GM19328 (cell line): Measurements from ENCODE around the gene IL4I1.

Source experiments
- ATAC-seq: cut with Tn5 transposase; IDR thresholded peaks from one replicate; pipeline ENCODE4 v1.9.1; 2021; ENCODE audit warnings: mild to moderate bottlenecking, moderate library complexity; ENCODE audit not compliant: unreplicated experiment

The IL4I1 gene

GRCh38 chr19:49854378-49855263, 42.1 kb downstream of the IL4I1 start:
- ATAC-seq, result no peak

DNA sequence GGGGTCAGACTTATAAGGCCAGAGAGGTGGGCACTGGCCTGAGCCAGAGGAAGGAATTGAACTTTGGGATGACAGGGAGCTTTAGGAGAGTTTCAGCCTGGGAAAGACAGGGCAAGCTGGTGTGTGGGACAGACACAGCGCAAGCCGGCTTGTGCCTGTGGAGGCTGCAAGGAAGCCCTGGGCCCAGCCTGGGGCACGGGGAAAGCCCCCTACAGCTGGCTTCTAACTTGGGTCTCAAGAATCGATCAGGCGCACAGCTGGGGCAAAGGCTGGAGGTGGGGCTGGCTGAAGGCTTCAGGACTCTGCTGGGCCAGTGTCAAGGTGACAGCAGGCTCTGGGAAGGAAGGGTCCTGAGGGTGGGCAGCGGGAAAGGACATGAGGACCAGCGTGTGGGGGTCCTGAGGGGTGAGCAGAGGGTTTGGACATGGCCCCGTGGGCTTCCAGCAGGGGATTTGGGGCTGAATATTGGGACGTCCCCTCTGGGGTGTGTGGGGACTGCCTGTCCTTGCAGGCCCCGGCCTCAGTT, 42.8 kb downstream of the IL4I1 start:
- no peak for ATAC-seq

GRCh38 chr19:49852631-49853126, 44.0 kb downstream of the IL4I1 start:
- ATAC-seq, result no peak

DNA sequence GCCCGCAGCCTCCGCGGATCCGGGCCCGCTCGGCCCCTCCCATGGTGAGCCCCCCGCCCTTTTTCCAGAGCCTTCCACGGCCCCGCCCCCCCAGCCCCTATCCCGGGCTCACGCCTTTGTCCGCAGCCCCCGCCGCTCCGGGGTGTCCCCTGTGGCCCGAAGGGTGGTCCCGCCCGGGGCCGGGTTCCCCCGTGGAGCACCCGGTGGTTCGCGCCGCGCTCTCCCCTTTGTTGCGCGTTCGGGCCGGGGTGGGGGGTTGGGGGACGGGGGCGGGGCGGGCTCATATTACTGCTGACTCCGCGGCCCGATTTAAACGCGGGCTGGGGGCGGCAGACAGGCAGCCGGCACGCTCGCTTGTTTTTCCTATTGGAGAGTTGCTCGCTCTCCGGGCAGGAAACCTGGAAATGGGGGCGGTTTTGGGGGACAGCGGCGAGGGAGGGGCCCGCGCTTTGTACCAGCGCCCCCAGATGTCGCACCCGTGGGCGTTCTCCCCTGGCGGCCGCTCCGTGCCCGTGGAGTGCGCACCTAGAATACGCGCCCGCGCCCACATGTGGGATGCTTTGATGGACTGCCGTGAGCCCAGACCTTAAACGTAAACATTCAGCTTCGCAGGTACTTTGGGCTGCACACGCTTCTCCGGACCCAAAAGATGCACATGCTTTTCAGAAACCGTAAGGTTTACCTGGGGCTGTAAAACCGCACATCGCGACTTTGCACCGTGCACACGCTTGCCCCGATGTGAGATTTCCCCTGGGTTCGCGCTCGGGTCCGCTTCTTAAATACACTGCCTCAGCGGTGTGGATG, 45.0 kb downstream of the IL4I1 start:
- no peak for ATAC-seq

GRCh38 chr19:49850487-49851342, 46.0 kb downstream of the IL4I1 start, which contains the start of gene PTOV1:
PTOV1 (plus strand) TSS chr19:49851159.
- ATAC-seq, result peak; percentile 61

GRCh38 chr19:49850221-49850486, 46.5 kb downstream of the IL4I1 start:
- no peak for ATAC-seq

GRCh38 chr19:49849433-49850220, 47.1 kb downstream of the IL4I1 start:
- no peak for ATAC-seq

DNA sequence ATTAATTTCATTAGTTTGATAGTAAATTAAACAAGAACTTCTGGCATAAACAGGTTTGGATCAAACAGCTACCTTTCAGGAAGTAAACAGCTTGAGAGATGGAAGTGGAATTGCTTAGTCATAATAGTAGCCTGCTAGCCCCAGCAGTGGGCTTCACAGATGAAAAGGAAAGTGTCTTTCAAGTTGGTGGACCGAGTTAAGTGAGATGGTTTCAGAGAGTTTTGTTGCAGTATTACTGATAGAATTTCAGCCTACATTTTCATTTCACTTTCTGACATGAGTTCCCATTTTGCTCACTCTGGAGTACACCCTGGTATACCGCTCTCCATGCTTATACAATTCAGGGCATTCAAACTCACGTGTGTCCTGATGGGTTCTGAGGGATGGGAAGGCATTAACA, 47.7 kb downstream of the IL4I1 start:
- no peak for ATAC-seq

DNA sequence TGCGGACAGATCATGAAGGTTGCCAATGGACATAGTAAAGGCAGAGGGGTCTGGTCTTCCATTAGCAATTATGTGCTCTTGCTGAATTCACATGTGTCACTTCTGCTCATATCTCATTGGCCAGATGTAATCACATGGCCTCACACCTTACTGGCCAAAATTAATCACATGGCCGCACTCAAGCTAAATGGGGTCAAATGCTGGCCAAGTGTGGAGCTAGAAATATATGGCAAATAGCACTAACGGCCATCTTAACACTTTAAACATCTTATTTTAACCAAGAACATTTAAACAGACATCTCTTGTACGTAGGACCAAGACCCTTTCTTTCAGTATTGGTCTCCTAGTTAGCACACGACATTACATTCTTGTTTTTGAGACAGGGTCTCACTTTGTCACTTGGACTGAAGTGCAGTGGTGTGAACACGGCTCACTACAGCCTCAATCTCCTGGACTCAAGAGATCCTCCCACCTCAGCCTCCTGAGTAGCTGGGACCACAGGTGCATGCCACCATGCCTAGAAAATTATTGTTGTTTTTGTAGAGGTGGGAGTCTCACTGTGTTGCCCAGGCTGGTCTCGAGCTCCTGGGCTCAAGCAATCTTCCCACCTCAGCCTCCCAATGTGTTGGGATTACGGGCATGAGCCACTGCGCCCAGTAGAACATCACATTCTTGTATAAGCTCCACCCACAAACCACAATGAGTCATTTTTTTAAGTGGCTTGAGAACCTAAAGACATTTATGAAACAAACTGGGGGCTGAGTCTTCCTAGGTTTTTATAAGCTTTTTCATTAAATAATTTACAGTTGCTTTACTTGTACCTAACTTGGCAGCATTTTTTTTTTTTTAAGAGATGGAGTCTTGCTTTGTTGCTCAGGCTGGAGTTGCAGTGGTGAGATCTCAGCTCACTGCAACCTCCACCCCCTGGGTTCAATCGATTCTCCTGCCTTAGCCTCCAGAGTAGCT, 48.7 kb downstream of the IL4I1 start:
- ATAC-seq, result no peak

GRCh38 chr19:49846408-49846807, 50.3 kb downstream of the IL4I1 start:
- ATAC-seq, result no peak

DNA sequence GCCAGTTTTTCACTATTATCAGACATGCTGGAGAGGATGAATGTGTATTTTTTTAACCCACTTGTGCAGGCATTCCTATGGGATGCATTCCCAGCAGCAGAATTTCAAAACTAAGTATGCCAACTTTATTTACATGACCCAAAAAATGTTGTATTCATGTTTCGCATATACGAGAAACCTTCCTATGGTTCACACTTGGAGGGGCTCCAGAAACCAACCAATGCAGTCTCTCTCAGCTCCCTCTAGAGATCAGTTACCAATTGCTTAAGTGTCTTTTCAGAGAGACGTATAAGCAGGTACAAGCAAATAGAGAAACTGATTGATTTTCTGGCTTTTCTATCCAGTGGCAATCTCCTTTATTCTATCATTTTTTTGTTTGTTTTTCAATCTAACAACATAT, 51.3 kb downstream of the IL4I1 start:
- ATAC-seq, result no peak

GRCh38 chr19:49844138-49845095, 52.3 kb downstream of the IL4I1 start:
- ATAC-seq, result no peak

DNA sequence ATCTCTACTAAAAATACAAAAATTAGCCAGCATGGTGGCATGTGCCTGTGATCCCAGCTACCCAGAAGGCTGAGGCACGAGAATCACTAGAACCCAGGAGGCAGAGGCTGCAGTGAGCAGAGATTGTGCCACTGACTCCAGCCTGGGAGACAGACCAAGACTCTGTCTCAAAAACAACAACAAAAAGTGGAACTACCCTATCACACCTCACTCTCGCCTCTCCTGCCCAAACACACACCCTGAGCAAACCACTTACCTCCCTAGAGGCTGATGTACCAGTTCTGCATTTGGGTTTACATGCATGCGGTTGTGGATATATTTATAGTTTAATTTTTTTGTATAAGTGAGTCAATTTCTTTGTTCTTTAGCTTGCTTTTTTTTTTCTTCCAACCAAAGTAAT, 53.4 kb downstream of the IL4I1 start:
- no peak for ATAC-seq

GRCh38 chr19:49840736-49841249, 55.9 kb downstream of the IL4I1 start:
- no peak for ATAC-seq

DNA sequence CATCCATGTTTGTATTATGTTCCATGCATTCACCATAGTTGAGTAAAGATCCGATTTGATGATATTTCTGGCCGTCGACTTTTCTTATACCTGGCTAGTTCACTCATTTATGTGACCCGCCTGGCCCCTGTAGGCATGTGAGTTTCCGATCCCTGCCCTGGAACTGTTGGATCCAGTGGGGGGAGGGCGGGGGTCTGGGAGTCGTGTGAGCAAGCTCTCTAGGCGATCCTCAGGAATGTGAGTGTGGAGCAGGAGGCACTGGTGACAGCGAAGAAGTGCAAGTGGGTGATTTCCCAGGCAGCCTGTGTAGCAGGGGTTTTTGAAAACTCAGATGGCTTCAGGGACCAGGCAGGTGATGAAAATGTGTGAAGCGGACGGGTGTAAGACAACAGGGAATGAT, 56.4 kb downstream of the IL4I1 start:
- no peak for ATAC-seq

DNA sequence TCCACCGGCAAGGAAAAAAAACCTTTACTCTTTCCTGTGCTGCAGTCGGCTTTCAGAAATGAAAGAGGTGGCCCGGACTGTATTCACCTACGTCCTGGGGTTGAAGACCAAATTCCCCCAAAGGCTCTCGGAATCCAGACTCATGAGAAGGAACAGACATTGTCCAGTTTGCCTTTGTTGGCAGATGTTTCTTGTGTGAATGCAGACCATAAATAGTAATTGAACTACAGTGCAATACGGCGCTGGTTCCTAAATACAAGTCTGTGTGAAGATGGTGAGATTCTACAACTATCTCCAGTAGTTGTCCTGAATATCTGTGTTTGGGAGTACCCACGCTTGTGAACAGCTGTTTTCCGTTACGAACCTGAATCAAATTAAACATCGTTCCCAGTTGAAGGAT, 57.0 kb downstream of the IL4I1 start:
- no peak for ATAC-seq
